ENCODE data around the gene SNRNP25.

- TF ChIP-seq CTCF (IDR thresholded peaks at IDR 0.05) (no peak), POLR2A (IDR thresholded peaks at IDR 0.05; ENCODE audit: low read depth) (no peak)
These were observed 31.2 kb downstream of the SNRNP25 start for GRCh38 chr16:84718-85406.

Data from esophagus muscularis mucosa (tissue), 3 donors.